Measurements from ENCODE around the gene GPR152. TPM values are rescaled to one million over a fixed set of nuclear protein-coding genes. Genes with fewer than 3 reads are reported as not detected.
A peak's percentile ranks its signal among the peaks of the same experiment; 100 is the strongest.

The GPR152 gene
- total RNA-seq, 4 donors from 2014 or later = 0.34 TPM; not detected in 3

DNA sequence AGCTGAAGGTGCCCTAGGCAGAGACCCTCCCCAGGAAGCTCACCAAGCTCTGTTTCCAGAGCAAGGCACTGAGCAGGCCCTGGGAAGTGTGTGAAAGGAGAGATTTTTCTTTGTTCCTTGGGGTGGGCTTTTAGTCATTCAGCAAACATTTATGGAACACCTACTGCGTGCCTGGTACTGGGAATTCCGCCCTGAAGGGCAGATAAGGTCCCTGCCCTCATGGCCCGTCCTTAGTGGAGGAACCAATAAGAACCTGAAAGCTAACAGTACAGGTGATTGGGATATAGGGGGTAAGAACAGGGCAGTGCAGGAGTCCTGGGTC, 12.6 kb upstream of the GPR152 start:
- Histone ChIP-seq H3K4me3 (peak overlapping the region; percentile 46), H3K27me3 (no peaks in the 10 kb centered on the region), H3K9me3 (no peaks in the 10 kb centered on the region), H3K36me3 (no peaks in the 10 kb centered on the region), H3K27ac (peak overlapping the region; percentile 86), H3K4me1 (peaks cover 61% of the 10 kb centered on the region)
- TF ChIP-seq CTCF (IDR thresholded peaks at IDR 0.05) (no peak), POLR2AphosphoS5 (IDR thresholded peaks at IDR 0.05) (no peak), POLR2A (IDR thresholded peaks at IDR 0.05) (no peak), EP300 (IDR thresholded peaks at IDR 0.05) (no peak)
- WGBS = 27% methylated on average over 3 of the region's 3 CpGs
- DNase-seq (ENCODE audit: low spot score in 2 of 2) = no peak

- H3K27me3 ChIP-seq = no peaks in the 10 kb centered on the region
- H3K4me3 ChIP-seq = peak overlapping the region; percentile 46
- DNase-seq (ENCODE audit: low spot score in 2 of 2) = peak; percentile 92 to 96
These were observed 12.1 kb upstream of the GPR152 start for GRCh38 chr11:67464411-67465188.

GRCh38 chr11:67463680-67464410, 11.3 kb upstream of the GPR152 start:
- H3K9me3 ChIP-seq = no peaks in the 10 kb centered on the region
- peak overlapping the region; percentile 46 for H3K4me3 ChIP-seq
- DNase-seq (ENCODE audit: low spot score in 2 of 2) = peak; percentile 87 to 91
- no peak for TF ChIP-seq POLR2A (IDR thresholded peaks at IDR 0.05)
- peak; percentile 33 to 70 (median 64) for TF ChIP-seq POLR2AphosphoS5 (IDR thresholded peaks at IDR 0.05)
- no peak for TF ChIP-seq EP300 (IDR thresholded peaks at IDR 0.05)
- H3K27me3 ChIP-seq = no peaks in the 10 kb centered on the region
- no peaks in the 10 kb centered on the region for H3K36me3 ChIP-seq
- H3K27ac ChIP-seq = peak overlapping the region; percentile 86
- peaks cover 54% of the 10 kb centered on the region for H3K4me1 ChIP-seq
- 47% methylated on average over 18 of the region's 20 CpGs for WGBS

More at GRCh38 chr11:67464411-67465188, 12.1 kb upstream of the GPR152 start:
- peaks cover 57% of the 10 kb centered on the region for H3K4me1 ChIP-seq
- H3K9me3 ChIP-seq = no peaks in the 10 kb centered on the region
- no peaks in the 10 kb centered on the region for H3K36me3 ChIP-seq
- peak overlapping the region; percentile 86 for H3K27ac ChIP-seq
- no peak for TF ChIP-seq CTCF (IDR thresholded peaks at IDR 0.05)
- TF ChIP-seq POLR2AphosphoS5 (IDR thresholded peaks at IDR 0.05) = no peak
- TF ChIP-seq POLR2A (IDR thresholded peaks at IDR 0.05) = no peak
- no peak for TF ChIP-seq EP300 (IDR thresholded peaks at IDR 0.05)
- 17% methylated on average over 13 of the region's 56 CpGs for WGBS

- no peak for DNase-seq (ENCODE audit: low spot score in 2 of 2)
- TF ChIP-seq POLR2AphosphoS5 (IDR thresholded peaks at IDR 0.05) (no peak), EP300 (IDR thresholded peaks at IDR 0.05) (no peak), POLR2A (IDR thresholded peaks at IDR 0.05) (no peak), CTCF (IDR thresholded peaks at IDR 0.05) (no peak)
- no peak overlapping the region for H3K4me3 ChIP-seq
- H3K27me3 ChIP-seq = no peaks in the 10 kb centered on the region
- WGBS = 84% methylated on average over 10 of the region's 10 CpGs
- H3K9me3 ChIP-seq = no peaks in the 10 kb centered on the region
- no peaks in the 10 kb centered on the region for H3K36me3 ChIP-seq
- peaks cover 49% of the 10 kb centered on the region for H3K4me1 ChIP-seq
- H3K27ac ChIP-seq = no peak overlapping the region
These were observed 10.7 kb upstream of the GPR152 start for GRCh38 chr11:67463186-67463585.

DNA sequence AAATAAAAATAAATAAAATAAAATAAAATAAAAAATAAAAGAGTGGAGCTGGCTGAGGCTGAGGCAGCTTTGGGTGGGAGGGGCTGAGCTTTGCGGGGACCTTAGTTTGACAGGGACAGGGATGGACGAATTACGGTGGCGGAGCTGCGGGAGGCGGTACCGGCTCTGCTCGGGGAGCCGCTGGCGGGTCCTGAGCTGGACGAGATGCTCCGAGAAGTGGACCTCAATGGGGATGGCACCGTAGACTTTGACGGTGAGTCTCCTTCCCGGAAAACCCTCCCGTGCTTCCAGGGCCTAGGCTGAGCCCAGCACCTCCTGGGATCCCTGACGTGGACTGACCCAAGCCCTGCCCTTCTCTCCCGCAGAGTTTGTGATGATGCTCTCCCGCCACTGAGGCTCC, 5.7 kb upstream of the GPR152 start:
- H3K4me1 ChIP-seq = peaks cover 5% of the 10 kb centered on the region
- H3K27me3 ChIP-seq = no peaks in the 10 kb centered on the region
- H3K4me3 ChIP-seq = no peak overlapping the region
- no peaks in the 10 kb centered on the region for H3K36me3 ChIP-seq
- DNase-seq (ENCODE audit: low spot score in 2 of 2) = no peak
- TF ChIP-seq POLR2A (IDR thresholded peaks at IDR 0.05) (no peak), CTCF (IDR thresholded peaks at IDR 0.05) (no peak), POLR2AphosphoS5 (IDR thresholded peaks at IDR 0.05) (no peak), EP300 (IDR thresholded peaks at IDR 0.05) (no peak)
- 90% methylated on average over 13 of the region's 19 CpGs for WGBS
- no peaks in the 10 kb centered on the region for H3K9me3 ChIP-seq
- H3K27ac ChIP-seq = no peak overlapping the region

All from suprapubic skin (tissue), 4 donors.